HepG2 (cell line): ENCODE data around the gene SLC9A1. TPM values are rescaled to one million over a fixed set of nuclear protein-coding genes. Genes with fewer than 3 reads are reported as not detected.

Source experiments
- ATAC-seq: fragments of 200-7000 bp; cut with Tn5 transposase; 3 replicates; pipeline ENCODE4 v1.9.1; 2020; ENCODE audit warnings: mild to moderate bottlenecking, moderate library complexity
- BruUV-seq: library from RNA; stranded (reverse); fragments of 400-500 nt; replicated peaks from 2 replicates; lab custom pipeline; 2021; lab: Mats Ljungman, UMichigan
- CTCF ChIA-PET: fragments of 300-600 bp; formaldehyde crosslinking; extraction: SDS; loops from one replicate; lab custom pipeline; 2021; ENCODE audit warnings: low total read pairs, inconsistent platforms, low intra/inter-chr PET ratio; lab: Yijun Ruan, JAX
- POLR2A ChIA-PET: fragments of 350-600 bp; sonication (Branson Sonifier 250); formaldehyde crosslinking; loops from one replicate; lab custom pipeline; 2020; ENCODE audit warnings: antibody characterized with exemption, inconsistent platforms; lab: Yijun Ruan, JAX
- DNase-seq: peaks from one replicate; pipeline ENCODE4 v3.0.0-alpha.2; 2015; ENCODE audit warnings: low spot score
- FAIRE-seq: peaks from 3 replicates; lab custom pipeline; 2011; peaks lifted over from hg19 to GRCh38; lab: Jason Lieb, UNC
- H2AFZ ChIP-seq: one replicate; pipeline ENCODE4 v1.6.1; 2011; ENCODE audit warnings: low read length, inconsistent platforms
- H3K27ac ChIP-seq: fragments of 300-600 bp; 3 replicates; pipeline ENCODE4 v1.8.0; 2011; ENCODE audit warnings: mixed run types, mild to moderate bottlenecking, mixed read lengths, low read length, inconsistent platforms; ENCODE audit not compliant: insufficient read depth; ENCODE audit errors: extremely low read length
- H3K27me3 ChIP-seq, 2 experiments: fragments of 200-600 bp in 1 of 2; 2 replicates in 1 of 2; 3 replicates in 1 of 2; pipeline versions ENCODE4 v1.6.0 to v1.8.0; 2011; ENCODE audit warnings: low read length in 2 of 2, mild to moderate bottlenecking in 2 of 2, moderate library complexity in 2 of 2, inconsistent platforms in 1 of 2; ENCODE audit not compliant: insufficient read depth in 2 of 2, control insufficient read depth in 1 of 2
- H3K36me3 ChIP-seq, 2 experiments: fragments of 200-600 bp in 1 of 2; replicated peaks in 1 of 2; 2 replicates in 1 of 2; 3 replicates in 1 of 2; pipeline versions ENCODE4 v1.5.1 to v1.8.0; 2011; ENCODE audit warnings: low read length in 2 of 2, inconsistent platforms in 1 of 2; ENCODE audit not compliant: insufficient read depth in 2 of 2, control insufficient read depth in 1 of 2
- H3K4me1 ChIP-seq: 2 replicates; pipeline ENCODE4 v1.5.1; 2012; ENCODE audit warnings: low read length, inconsistent platforms; ENCODE audit not compliant: insufficient read depth
- H3K4me2 ChIP-seq: 2 replicates; pipeline ENCODE4 v1.6.0; 2011; ENCODE audit warnings: low read depth, low read length, inconsistent platforms
- H3K4me3 ChIP-seq, 3 experiments: fragments of 200-600 bp in 1 of 3; sonication (generic), shearing (Covaris generic) in 1 of 3; replicated peaks in 1 of 3; 2 replicates each; pipeline ENCODE4 v1.5.1; 2011 to 2016; ENCODE audit warnings: low read length in 3 of 3, inconsistent platforms in 2 of 3, low read depth in 2 of 3, mild to moderate bottlenecking in 2 of 3, control low read depth in 1 of 3, mixed read lengths in 1 of 3; ENCODE audit not compliant: insufficient read depth in 1 of 3
- H3K79me2 ChIP-seq: one replicate; pipeline ENCODE4 v1.6.1; 2011; ENCODE audit warnings: low read length, inconsistent platforms; ENCODE audit not compliant: insufficient read depth
- H3K9ac ChIP-seq: 2 replicates; pipeline ENCODE4 v1.6.0; 2011; ENCODE audit warnings: mild to moderate bottlenecking, low read depth, low read length, inconsistent platforms; ENCODE audit not compliant: insufficient read depth
- H3K9me3 ChIP-seq: 2 replicates; pipeline ENCODE4 v1.5.1; 2012; ENCODE audit warnings: mild to moderate bottlenecking, low read length
- H4K20me1 ChIP-seq: 2 replicates; pipeline ENCODE4 v1.6.0; 2011; ENCODE audit warnings: inconsistent platforms, mild to moderate bottlenecking, low read length, moderate library complexity; ENCODE audit not compliant: insufficient read depth
- DDIT3 ChIP-seq: sonication (generic); formaldehyde crosslinking; IDR thresholded peaks from 2 replicates; pipeline ENCODE4 v1.4.0; 2020; ENCODE audit warnings: mild to moderate bottlenecking, missing genetic modification reagents
- HNRNPH1 ChIP-seq: fragments of 200-400 bp; formaldehyde crosslinking; optimal IDR thresholded peaks from 2 replicates; pipeline ENCODE3; 2017; ENCODE audit warnings: mild to moderate bottlenecking, low read depth, low read length
- NR2F1 ChIP-seq, 2 experiments: fragments of 450-650 bp in 1 of 2; formaldehyde crosslinking in 1 of 2; IDR thresholded peaks; 2 replicates each; pipeline versions ENCODE4 v1.5.0 to v1.6.1; 2016 to 2020; ENCODE audit warnings: mild to moderate bottlenecking in 1 of 2, missing compliant biosample characterization in 1 of 2, missing genetic modification reagents in 1 of 2, moderate library complexity in 1 of 2
- ZBTB26 ChIP-seq: IDR thresholded peaks from 2 replicates; pipeline ENCODE4 v1.6.1; 2016; ENCODE audit warnings: missing compliant biosample characterization, missing genetic modification reagents, borderline replicate concordance
- ZBTB43 ChIP-seq: sonication (generic); formaldehyde crosslinking; conservative IDR thresholded peaks from 2 replicates; pipeline ENCODE4 v1.4.0; 2020; ENCODE audit warnings: missing genetic modification reagents
- ZNF562 ChIP-seq: sonication (generic); formaldehyde crosslinking; IDR thresholded peaks from 2 replicates; pipeline ENCODE4 v1.8.0; 2022; ENCODE audit warnings: missing genetic modification reagents, borderline replicate concordance
- WGBS: methylation state at CpG from one replicate; pipeline ENCODE4 v1.1.6; 2017; ENCODE audit warnings: low lambda C conversion rate; 5-methylcytosine and 5-hydroxymethylcytosine counted together
- in situ Hi-C: cut with HindIII; loops from 2 replicates; pipeline ENCODE4 v1.10.0; 2017; ENCODE audit warnings: low pct_unique_long_range_greater_than_20kb; ENCODE audit not compliant: extremely low pct_ligation_motif_present
- intact Hi-C: fragments of 100-400 bp; cut with micrococcal nuclease; formaldehyde crosslinking; loops from one replicate; pipeline ENCODE4 v1.10.0; 2022; ENCODE audit not compliant: unreplicated experiment
- polyA plus RNA-seq, 8 experiments: library from polyadenylated mRNA; depleted of rRNA in 3 of 8; stranded (reverse) in 7 of 8; unstranded in 1 of 8; fragments of >200 nt; fragmentation: Illumina TruSeq in 4 of 8; extraction: Trizol in 4 of 8; gene quantifications; 2 replicates each; pipeline versions ENCODE4 v1.2.1 to v1.2.3, GENCODE V29; 2011 to 2016; ENCODE audit warnings: low read depth in 4 of 8, missing spikeins in 1 of 8, mixed read lengths in 1 of 8; ENCODE audit not compliant: insufficient read depth in 1 of 8
- total RNA-seq, 5 experiments: library from RNA; depleted of rRNA; stranded (reverse); fragments of >200 nt; fragmentation: Illumina TruSeq; extraction: Trizol; gene quantifications; 2 replicates each; pipeline ENCODE4 v1.2.3, GENCODE V29; 2016; ENCODE audit warnings: low read depth in 1 of 5

The SLC9A1 gene
- total and polyA plus RNA-seq, 2 of the 13 experiments (the other 11 are each of a cell fraction or from before 2014, with no cell fraction given): 1.4 to 2.9 TPM

- ChIA-PET POLR2A (interaction anchor here (7.4 kb wide), 1 partner anchor 12 kb away, joined by 40 read pairs; the partner anchor contains the start of gene SLC9A1), CTCF (no interaction called here)
- FAIRE-seq: no peak
- Histone ChIP-seq H3K4me3 (no peak overlapping the region), H3K27ac (no peak overlapping the region), H3K4me1 (peaks cover 17% of the 10 kb centered on the region), H3K27me3 (no peaks in the 10 kb centered on the region), H3K79me2 (no peaks in the 10 kb centered on the region), H3K9ac (no peak overlapping the region), H3K9me3 (no peaks in the 10 kb centered on the region), H2AFZ (no peak overlapping the region), H4K20me1 (no peaks in the 10 kb centered on the region), H3K4me2 (no peak overlapping the region), H3K36me3 (no peaks in the 10 kb centered on the region)
- in situ Hi-C loops: no loop called here
- no peak for TF ChIP-seq ZBTB43
- TF ChIP-seq DDIT3 (CRISPR knock-in tag): no peak
- TF ChIP-seq NR2F1 (CRISPR knock-in tag; IDR thresholded peaks at IDR 0.05): no peak
- no peak for TF ChIP-seq HNRNPH1
- no peak for TF ChIP-seq ZBTB26 (CRISPR knock-in tag)
- no peak for TF ChIP-seq ZNF562 (CRISPR knock-in tag)
- no peak for ATAC-seq
- intact Hi-C loops: no loop called here
- 93% methylated on average over 8 of the region's 9 CpGs for WGBS
- no TSS peak for BruUV-seq
- DNase-seq: no peak
Measured at GRCh38 chr1:27141266-27142003, 13.5 kb downstream of the SLC9A1 start.
